Osteocyte (in vitro differentiated cells): ENCODE measurements around the gene PDE4B. TPM values are rescaled to one million over a fixed set of nuclear protein-coding genes. Genes with fewer than 3 reads are reported as not detected.

Source experiments
- DNase-seq: peaks from one replicate; pipeline ENCODE4 v3.0.0; 2021; ENCODE audit warnings: mixed read lengths; ENCODE audit not compliant: unreplicated experiment; ENCODE audit errors: extremely low spot score
- H3K27ac Mint-ChIP-seq: one replicate; pipeline ENCODE4 v1.8.0; 2021; ENCODE audit warnings: mild to moderate bottlenecking, mixed read lengths; ENCODE audit not compliant: unreplicated experiment
- H3K27me3 Mint-ChIP-seq: one replicate; pipeline ENCODE4 v1.8.0; 2021; ENCODE audit warnings: mixed read lengths; ENCODE audit not compliant: unreplicated experiment
- H3K36me3 Mint-ChIP-seq: one replicate; pipeline ENCODE4 v1.8.0; 2021; ENCODE audit warnings: mixed read lengths; ENCODE audit not compliant: unreplicated experiment
- H3K4me1 Mint-ChIP-seq: one replicate; pipeline ENCODE4 v1.8.0; 2021; ENCODE audit warnings: mixed read lengths; ENCODE audit not compliant: unreplicated experiment
- H3K4me3 Mint-ChIP-seq: one replicate; pipeline ENCODE4 v1.8.0; 2021; ENCODE audit warnings: mild to moderate bottlenecking, moderate library complexity, mixed read lengths; ENCODE audit not compliant: unreplicated experiment
- H3K9me3 Mint-ChIP-seq: one replicate; pipeline ENCODE4 v1.8.0; 2021; ENCODE audit warnings: mixed read lengths; ENCODE audit not compliant: unreplicated experiment
- total RNA-seq: library from RNA; stranded (reverse); gene quantifications from 2 replicates; pipeline ENCODE4 v1.2.1, GENCODE V29; 2021
- TF ChIP-seq, protein P1 (sequence below): fragments of 200-600 bp; sonication (generic); IDR thresholded peaks from 2 replicates; pipeline ENCODE4 v1.5.0; 2021; ENCODE audit warnings: antibody characterized with exemption, mild to moderate bottlenecking, moderate library complexity

Gene PDE4B
- total RNA-seq, 1 donor from 2014 or later = 53.1 TPM

DNA sequence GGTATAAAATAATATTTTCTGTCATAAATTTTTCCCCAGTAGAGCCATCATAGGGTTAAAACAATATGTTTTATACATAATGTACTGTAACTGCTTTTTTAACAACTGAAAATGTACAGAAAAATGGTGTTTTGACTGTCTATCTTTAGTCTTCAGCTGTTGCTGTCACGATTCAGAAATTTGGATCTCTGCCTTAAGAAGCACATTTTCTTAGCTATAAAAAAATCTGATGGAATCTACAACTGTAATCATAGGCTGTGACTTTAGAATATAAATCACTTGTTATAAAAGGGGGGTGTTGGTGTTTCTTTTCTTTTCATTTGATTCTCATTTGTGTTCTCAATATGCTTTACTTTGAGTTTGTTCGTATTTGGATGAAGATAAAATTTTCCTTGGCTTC, 187.5 kb downstream of the PDE4B start:
- Mint-ChIP-seq H3K27me3 (no peaks in the 10 kb centered on the region), H3K27ac (no peak overlapping the region), H3K4me3 (no peak overlapping the region), H3K9me3 (peaks cover under 1% of the 10 kb centered on the region), H3K4me1 (no peaks in the 10 kb centered on the region), H3K36me3 (no peaks in the 10 kb centered on the region)
- no peak for DNase-seq
- TF ChIP-seq, protein P1, sequence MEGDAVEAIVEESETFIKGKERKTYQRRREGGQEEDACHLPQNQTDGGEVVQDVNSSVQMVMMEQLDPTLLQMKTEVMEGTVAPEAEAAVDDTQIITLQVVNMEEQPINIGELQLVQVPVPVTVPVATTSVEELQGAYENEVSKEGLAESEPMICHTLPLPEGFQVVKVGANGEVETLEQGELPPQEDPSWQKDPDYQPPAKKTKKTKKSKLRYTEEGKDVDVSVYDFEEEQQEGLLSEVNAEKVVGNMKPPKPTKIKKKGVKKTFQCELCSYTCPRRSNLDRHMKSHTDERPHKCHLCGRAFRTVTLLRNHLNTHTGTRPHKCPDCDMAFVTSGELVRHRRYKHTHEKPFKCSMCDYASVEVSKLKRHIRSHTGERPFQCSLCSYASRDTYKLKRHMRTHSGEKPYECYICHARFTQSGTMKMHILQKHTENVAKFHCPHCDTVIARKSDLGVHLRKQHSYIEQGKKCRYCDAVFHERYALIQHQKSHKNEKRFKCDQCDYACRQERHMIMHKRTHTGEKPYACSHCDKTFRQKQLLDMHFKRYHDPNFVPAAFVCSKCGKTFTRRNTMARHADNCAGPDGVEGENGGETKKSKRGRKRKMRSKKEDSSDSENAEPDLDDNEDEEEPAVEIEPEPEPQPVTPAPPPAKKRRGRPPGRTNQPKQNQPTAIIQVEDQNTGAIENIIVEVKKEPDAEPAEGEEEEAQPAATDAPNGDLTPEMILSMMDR = no peak

DNA sequence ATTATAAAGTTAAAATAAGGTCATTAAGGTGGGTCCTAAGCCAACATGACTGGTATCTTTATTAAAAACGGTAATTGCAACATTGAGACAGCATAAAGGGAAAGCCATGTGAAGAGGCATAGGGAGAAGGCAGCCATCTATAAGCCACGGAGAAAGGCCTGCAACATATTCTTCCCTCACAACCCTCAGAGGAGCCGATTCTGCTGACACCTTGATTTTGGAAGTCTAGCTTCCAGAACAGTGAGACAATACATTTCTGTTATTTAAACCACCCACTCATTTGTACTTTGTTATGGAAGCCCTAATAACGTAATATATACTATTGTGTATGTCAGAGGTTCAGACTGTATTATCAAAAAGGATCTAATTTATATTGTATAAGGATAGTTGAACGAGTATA, 190.8 kb downstream of the PDE4B start:
- Mint-ChIP-seq H3K4me3 (no peak overlapping the region), H3K9me3 (no peaks in the 10 kb centered on the region), H3K27ac (no peak overlapping the region), H3K36me3 (no peaks in the 10 kb centered on the region), H3K27me3 (peaks cover 8% of the 10 kb centered on the region), H3K4me1 (no peaks in the 10 kb centered on the region)
- no peak for DNase-seq
- TF ChIP-seq, protein P1 = no peak

DNA sequence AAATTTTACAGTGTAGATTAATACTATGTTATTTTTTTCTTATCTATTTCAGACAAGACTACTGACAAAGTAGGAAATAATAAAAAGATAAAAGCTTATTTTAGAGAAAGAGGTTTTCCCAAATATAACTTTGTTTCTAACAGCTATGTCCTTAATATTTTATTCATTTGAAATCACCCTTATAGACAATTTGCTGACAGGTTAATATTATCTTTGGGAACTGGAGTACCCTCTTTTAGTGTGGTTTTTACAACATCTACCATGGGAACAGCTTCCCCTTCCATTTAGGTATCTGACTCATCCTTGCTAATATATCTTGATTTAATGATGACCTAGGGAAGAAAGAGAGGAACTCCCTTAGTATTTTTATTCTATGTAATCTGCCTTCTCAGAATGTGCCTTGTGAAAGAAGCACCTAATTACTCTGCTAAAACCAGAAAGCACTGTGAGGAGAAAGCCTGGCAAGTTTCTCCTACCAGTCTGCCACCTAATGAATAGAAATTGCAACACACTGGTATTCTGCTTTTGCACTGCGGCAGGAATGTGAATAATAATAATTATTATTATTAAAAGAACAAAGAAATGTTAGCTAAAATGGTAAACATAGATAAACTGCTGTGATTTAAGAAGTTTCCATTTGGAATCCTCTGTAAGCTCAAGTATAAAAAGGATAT, 192.8 kb downstream of the PDE4B start:
- no peak for DNase-seq
- Mint-ChIP-seq H3K9me3 (no peaks in the 10 kb centered on the region), H3K4me1 (no peaks in the 10 kb centered on the region), H3K27ac (no peak overlapping the region), H3K27me3 (peaks cover 8% of the 10 kb centered on the region), H3K4me3 (no peak overlapping the region), H3K36me3 (no peaks in the 10 kb centered on the region)
- TF ChIP-seq, protein P1 = no peak

DNA sequence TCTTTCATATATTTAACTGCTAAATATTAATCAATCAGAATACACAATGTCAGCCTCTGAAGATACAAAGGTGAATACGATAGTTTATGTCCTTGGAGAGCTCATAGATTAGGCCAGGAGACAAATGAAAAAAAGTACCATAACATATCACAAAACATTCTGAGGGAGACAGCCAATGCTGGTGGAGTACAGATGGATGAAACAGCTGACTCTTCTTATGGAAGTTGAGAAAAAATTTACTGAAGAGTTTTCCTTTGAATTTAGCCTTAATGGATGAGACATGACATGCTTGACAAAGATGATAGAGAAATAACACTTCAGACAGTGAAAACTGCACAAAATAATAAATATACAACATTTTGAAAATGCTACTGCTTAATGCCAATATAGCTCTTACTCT, 193.5 kb downstream of the PDE4B start:
- no peak overlapping the region for H3K4me3 Mint-ChIP-seq

DNA sequence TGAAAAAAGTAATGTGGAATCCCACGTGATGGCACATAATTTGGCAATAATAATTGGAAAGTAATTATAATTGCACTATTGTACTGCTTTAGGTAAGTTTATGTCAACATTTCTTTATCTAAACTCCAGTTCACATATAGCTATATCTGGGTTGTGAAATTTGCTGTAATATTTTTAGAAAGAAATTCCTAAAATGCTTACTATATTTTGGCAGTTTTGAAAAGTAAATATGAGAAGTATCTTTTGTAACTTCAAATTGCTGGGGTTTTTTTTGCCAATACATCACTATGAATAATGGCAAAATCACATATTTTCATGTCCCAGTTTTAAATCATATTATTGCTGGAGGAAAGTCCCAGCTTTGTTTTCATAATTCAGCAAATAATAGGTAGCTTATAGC, 197.5 kb downstream of the PDE4B start:
- no peaks in the 10 kb centered on the region for H3K9me3 Mint-ChIP-seq
- TF ChIP-seq, protein P1 = no peak
- H3K4me1 Mint-ChIP-seq = no peaks in the 10 kb centered on the region
- H3K36me3 Mint-ChIP-seq = no peaks in the 10 kb centered on the region
- H3K4me3 Mint-ChIP-seq = no peak overlapping the region
- peaks cover 21% of the 10 kb centered on the region for H3K27me3 Mint-ChIP-seq
- no peak overlapping the region for H3K27ac Mint-ChIP-seq
- DNase-seq = no peak

More for the DNA sequence above, 193.5 kb downstream of the PDE4B start:
- no peak for DNase-seq
- TF ChIP-seq, protein P1 = no peak
- Mint-ChIP-seq H3K4me1 (no peaks in the 10 kb centered on the region), H3K9me3 (no peaks in the 10 kb centered on the region), H3K27me3 (peaks cover 8% of the 10 kb centered on the region), H3K27ac (no peak overlapping the region), H3K36me3 (no peaks in the 10 kb centered on the region)
